Endothelial cell of umbilical vein (primary cell): ENCODE results near the gene KBTBD6. TPM values are rescaled to one million over a fixed set of nuclear protein-coding genes. Genes with fewer than 3 reads are reported as not detected.

Experiments
- BruUV-seq: library from RNA; stranded (reverse); fragments of 400-500 nt; replicated peaks from 2 replicates; lab custom pipeline; 2021; lab: Mats Ljungman, UMichigan
- CTCF ChIA-PET: fragments of 300-600, 350-600 bp; sonication (Branson Sonifier 250); formaldehyde crosslinking; loops from one replicate; lab custom pipeline; 2021; ENCODE audit warnings: antibody characterized with exemption, inconsistent platforms; lab: Charles Lee
- POLR2A ChIA-PET: fragments of 300-600, 350-600 bp; sonication (Branson Sonifier 250); formaldehyde crosslinking; loops from one replicate; lab custom pipeline; 2021; ENCODE audit warnings: antibody characterized with exemption, inconsistent platforms; lab: Charles Lee
- DNase-seq: peaks from one replicate; pipeline ENCODE4 v3.0.0-alpha.2; 2011; ENCODE audit warnings: low read depth, low spot score
- FAIRE-seq: peaks from 2 replicates; lab custom pipeline; 2011; peaks lifted over from hg19 to GRCh38; lab: Jason Lieb, UNC
- H2AFZ ChIP-seq: 2 replicates; pipeline ENCODE4 v1.6.0; 2012; ENCODE audit warnings: low read depth, low read length, control low read depth, inconsistent platforms
- H3K27ac ChIP-seq: 2 replicates; pipeline ENCODE4 v1.5.1; 2011; ENCODE audit warnings: low read depth, mild to moderate bottlenecking, control low read depth, low read length, moderate library complexity; ENCODE audit not compliant: insufficient read depth
- H3K27me3 ChIP-seq, 2 experiments: 2 replicates each; pipeline versions ENCODE4 v1.6.0 to v1.6.1; 2011; ENCODE audit warnings: low read length in 2 of 2, mixed read lengths in 1 of 2; ENCODE audit not compliant: control insufficient read depth in 2 of 2, insufficient read depth in 2 of 2
- H3K36me3 ChIP-seq, 2 experiments: 2 replicates in 1 of 2; 3 replicates in 1 of 2; pipeline ENCODE4 v1.5.1; 2011; ENCODE audit warnings: low read length in 2 of 2, mild to moderate bottlenecking in 1 of 2, moderate library complexity in 1 of 2; ENCODE audit not compliant: control insufficient read depth in 2 of 2, insufficient read depth in 2 of 2; ENCODE audit errors: extremely low read depth in 1 of 2
- H3K4me1 ChIP-seq: 3 replicates; pipeline ENCODE4 v1.5.1; 2011; ENCODE audit warnings: mild to moderate bottlenecking, low read length; ENCODE audit not compliant: control insufficient read depth, insufficient read depth; ENCODE audit errors: extremely low read depth
- H3K4me2 ChIP-seq: 2 replicates; pipeline ENCODE4 v1.6.1; 2011; ENCODE audit warnings: low read length, control low read depth, mixed read lengths; ENCODE audit not compliant: insufficient read depth
- H3K4me3 ChIP-seq, 3 experiments: fragments of 200-600 bp in 1 of 3; sonication (generic), shearing (Covaris generic) in 1 of 3; replicated peaks in 1 of 3; 2 replicates each; pipeline ENCODE4 v1.5.1; 2011 to 2016; ENCODE audit warnings: control low read depth in 3 of 3, low read length in 3 of 3, mild to moderate bottlenecking in 2 of 3, inconsistent platforms in 1 of 3, low read depth in 1 of 3, moderate library complexity in 1 of 3; ENCODE audit not compliant: insufficient read depth in 1 of 3
- H3K79me2 ChIP-seq: 2 replicates; pipeline ENCODE4 v1.6.0; 2012; ENCODE audit warnings: low read length, inconsistent platforms; ENCODE audit not compliant: control insufficient read depth, insufficient read depth
- H3K9ac ChIP-seq: replicated peaks from 2 replicates; pipeline ENCODE3; 2011; ENCODE audit warnings: low read length, control low read depth; ENCODE audit not compliant: insufficient read depth; ENCODE audit errors: extremely low read depth
- H3K9me1 ChIP-seq: replicated peaks from 3 replicates; pipeline ENCODE4 v1.6.0; 2011; ENCODE audit warnings: mild to moderate bottlenecking, low read length; ENCODE audit not compliant: control insufficient read depth, insufficient read depth; ENCODE audit errors: extremely low read depth
- H3K9me3 ChIP-seq: replicated peaks from 2 replicates; pipeline ENCODE4 v1.5.1; 2012; ENCODE audit warnings: low read length, inconsistent platforms; ENCODE audit not compliant: control insufficient read depth, insufficient read depth
- H4K20me1 ChIP-seq: replicated peaks from 2 replicates; pipeline ENCODE3; 2011; ENCODE audit warnings: mild to moderate bottlenecking, low read length; ENCODE audit not compliant: control insufficient read depth, insufficient read depth; ENCODE audit errors: extremely low read depth
- EZH2 ChIP-seq: IDR thresholded peaks from 2 replicates; pipeline ENCODE4 v1.6.1; 2012; ENCODE audit warnings: borderline replicate concordance, low read depth, mild to moderate bottlenecking, moderate library complexity, low read length, inconsistent platforms; ENCODE audit not compliant: severe bottlenecking
- FOS ChIP-seq: IDR thresholded peaks from 2 replicates; pipeline ENCODE4 v1.6.1; 2011; ENCODE audit warnings: mild to moderate bottlenecking, low read length, moderate library complexity, borderline replicate concordance; ENCODE audit not compliant: insufficient read depth
- GATA2 ChIP-seq: IDR thresholded peaks from 2 replicates; pipeline ENCODE4 v1.7.0; 2011; ENCODE audit warnings: low read depth, mild to moderate bottlenecking, moderate library complexity, mixed read lengths, low read length; ENCODE audit not compliant: insufficient read length, insufficient read depth
- JUN ChIP-seq: IDR thresholded peaks from 2 replicates; pipeline ENCODE4 v1.6.1; 2011; ENCODE audit warnings: borderline replicate concordance, low read depth; ENCODE audit not compliant: insufficient read length, insufficient read depth
- MYC ChIP-seq: IDR thresholded peaks from one replicate; pipeline ENCODE4 v1.6.1; 2011; ENCODE audit warnings: mild to moderate bottlenecking, low read depth, low read length
- POLR2A ChIP-seq: IDR thresholded peaks from 2 replicates; pipeline ENCODE4 v1.6.1; 2012; ENCODE audit warnings: low read depth, mild to moderate bottlenecking, control low read depth, low read length
- POLR2AphosphoS5 ChIP-seq: IDR thresholded peaks from 2 replicates; pipeline ENCODE4 v1.6.1; 2012; ENCODE audit warnings: low read depth, mild to moderate bottlenecking, control low read depth, low read length, moderate library complexity; ENCODE audit not compliant: insufficient read depth
- dilution Hi-C: fragments of 300-500 bp; cut with MboI; formaldehyde crosslinking; loops from one replicate; pipeline ENCODE4 v1.15.0; 2019; ENCODE audit warnings: low sequenced_read_pairs; ENCODE audit not compliant: extremely low pct_ligation_motif_present
- intact Hi-C: fragments of 100-400 bp; cut with micrococcal nuclease; formaldehyde crosslinking; loops from one replicate; pipeline ENCODE4 v1.10.0; 2022
- polyA plus RNA-seq, 4 experiments: library from polyadenylated mRNA; depleted of rRNA in 3 of 4; stranded (reverse) in 3 of 4; unstranded in 1 of 4; fragments of >200 nt; gene quantifications; 2 replicates each; pipeline versions ENCODE4 v1.2.1 to v1.2.3, GENCODE V29; 2011 to 2012; ENCODE audit warnings: missing spikeins in 1 of 4
- total RNA-seq: library from RNA; stranded (reverse); gene quantifications from 2 replicates; pipeline ENCODE4 v1.2.3, GENCODE V29; 2021
- TF ChIP-seq, protein P1 (sequence below), 2 donors: IDR thresholded peaks; 1 replicate in 1 of 2; 2 replicates in 1 of 2; pipeline ENCODE4 v1.5.1; 2011; ENCODE audit warnings: low read length in 2 of 2, mild to moderate bottlenecking in 2 of 2, moderate library complexity in 2 of 2, control low read depth in 1 of 2, inconsistent platforms in 1 of 2, low read depth in 1 of 2; ENCODE audit not compliant: insufficient read depth in 1 of 2; ENCODE audit errors: extremely low read depth in 1 of 2
- TF ChIP-seq, protein P2 (sequence below): IDR thresholded peaks from 2 replicates; pipeline ENCODE4 v1.6.1; 2011; ENCODE audit not compliant: insufficient read depth, insufficient read length

KBTBD6 gene
- total and polyA plus RNA-seq, 2 donors (not counting 3 experiments of a cell fraction or from before 2014, with no cell fraction given): 2.6 to 6.6 TPM

- POLR2A ChIA-PET: no interaction called here
- no peaks in the 10 kb centered on the region for H3K4me1 ChIP-seq
- H3K79me2 ChIP-seq: no peaks in the 10 kb centered on the region
- peaks cover 0 to 2% of the 10 kb centered on the region in 2 experiments for H3K27me3 ChIP-seq
- no peak overlapping the region for H2AFZ ChIP-seq
- no peak overlapping the region for H3K4me2 ChIP-seq
- H3K9me1 ChIP-seq: no peaks in the 10 kb centered on the region
- dilution Hi-C loops: no loop called here
- H3K9ac ChIP-seq: no peak overlapping the region
- H3K36me3 ChIP-seq: no peaks in the 10 kb centered on the region
- H3K27ac ChIP-seq: no peak overlapping the region
- H3K9me3 ChIP-seq: no peaks in the 10 kb centered on the region
- CTCF ChIA-PET: interaction anchor here (1.2 kb wide), 1 partner anchor 11 kb away, joined by 3 read pairs; no protein-coding TSS in a partner anchor
- DNase-seq (no peak), FAIRE-seq (no peak)
- TF ChIP-seq, protein P1, sequence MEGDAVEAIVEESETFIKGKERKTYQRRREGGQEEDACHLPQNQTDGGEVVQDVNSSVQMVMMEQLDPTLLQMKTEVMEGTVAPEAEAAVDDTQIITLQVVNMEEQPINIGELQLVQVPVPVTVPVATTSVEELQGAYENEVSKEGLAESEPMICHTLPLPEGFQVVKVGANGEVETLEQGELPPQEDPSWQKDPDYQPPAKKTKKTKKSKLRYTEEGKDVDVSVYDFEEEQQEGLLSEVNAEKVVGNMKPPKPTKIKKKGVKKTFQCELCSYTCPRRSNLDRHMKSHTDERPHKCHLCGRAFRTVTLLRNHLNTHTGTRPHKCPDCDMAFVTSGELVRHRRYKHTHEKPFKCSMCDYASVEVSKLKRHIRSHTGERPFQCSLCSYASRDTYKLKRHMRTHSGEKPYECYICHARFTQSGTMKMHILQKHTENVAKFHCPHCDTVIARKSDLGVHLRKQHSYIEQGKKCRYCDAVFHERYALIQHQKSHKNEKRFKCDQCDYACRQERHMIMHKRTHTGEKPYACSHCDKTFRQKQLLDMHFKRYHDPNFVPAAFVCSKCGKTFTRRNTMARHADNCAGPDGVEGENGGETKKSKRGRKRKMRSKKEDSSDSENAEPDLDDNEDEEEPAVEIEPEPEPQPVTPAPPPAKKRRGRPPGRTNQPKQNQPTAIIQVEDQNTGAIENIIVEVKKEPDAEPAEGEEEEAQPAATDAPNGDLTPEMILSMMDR (IDR thresholded peaks at IDR 0.05; ENCODE audit: extremely low read depth in 1 of 2, insufficient read depth in 1 of 2, low read depth in 1 of 2, low read length in 2 of 2): no peak
- no peak for TF ChIP-seq POLR2AphosphoS5
- BruUV-seq: no TSS peak
- intact Hi-C loops: no loop called here
- no peak overlapping the region for H3K4me3 ChIP-seq
- no peaks in the 10 kb centered on the region for H4K20me1 ChIP-seq
These were observed 32.6 kb downstream of the KBTBD6 start for GRCh38 chr13:41099986-41100385.

- intact Hi-C loops (no loop called here), dilution Hi-C loops (no loop called here)
- no peak for FAIRE-seq
- Histone ChIP-seq H3K36me3 (no peaks in the 10 kb centered on the region), H3K9me3 (no peaks in the 10 kb centered on the region), H3K4me2 (no peak overlapping the region), H3K9me1 (no peaks in the 10 kb centered on the region), H3K4me1 (no peaks in the 10 kb centered on the region), H3K9ac (no peak overlapping the region), H3K27me3 (peaks cover 0 to 2% of the 10 kb centered on the region in 2 experiments), H3K79me2 (no peaks in the 10 kb centered on the region), H3K27ac (no peak overlapping the region), H3K4me3 (no peak overlapping the region), H2AFZ (no peak overlapping the region), H4K20me1 (no peaks in the 10 kb centered on the region)
- TF ChIP-seq POLR2A (no peak), POLR2AphosphoS5 (no peak), JUN (no peak), GATA2 (no peak), EZH2 (no peak), MYC (no peak), FOS (no peak)
- TF ChIP-seq, protein P2, sequence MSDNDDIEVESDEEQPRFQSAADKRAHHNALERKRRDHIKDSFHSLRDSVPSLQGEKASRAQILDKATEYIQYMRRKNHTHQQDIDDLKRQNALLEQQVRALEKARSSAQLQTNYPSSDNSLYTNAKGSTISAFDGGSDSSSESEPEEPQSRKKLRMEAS: no peak
- TF ChIP-seq, protein P1 (IDR thresholded peaks at IDR 0.05; ENCODE audit: extremely low read depth in 1 of 2, insufficient read depth in 1 of 2, low read depth in 1 of 2, low read length in 2 of 2): no peak
- no TSS peak for BruUV-seq
- ChIA-PET POLR2A (no interaction called here), CTCF (no interaction called here)
- DNase-seq: no peak
These were observed 33.8 kb downstream of the KBTBD6 start for GRCh38 chr13:41098761-41099160.
